GM18520 (cell line): ENCODE results near the gene MAP3K2.

Source experiments
- ATAC-seq: cut with Tn5 transposase; IDR thresholded peaks from one replicate; pipeline ENCODE4 v1.9.1; 2021; ENCODE audit not compliant: unreplicated experiment

MAP3K2 gene

DNA sequence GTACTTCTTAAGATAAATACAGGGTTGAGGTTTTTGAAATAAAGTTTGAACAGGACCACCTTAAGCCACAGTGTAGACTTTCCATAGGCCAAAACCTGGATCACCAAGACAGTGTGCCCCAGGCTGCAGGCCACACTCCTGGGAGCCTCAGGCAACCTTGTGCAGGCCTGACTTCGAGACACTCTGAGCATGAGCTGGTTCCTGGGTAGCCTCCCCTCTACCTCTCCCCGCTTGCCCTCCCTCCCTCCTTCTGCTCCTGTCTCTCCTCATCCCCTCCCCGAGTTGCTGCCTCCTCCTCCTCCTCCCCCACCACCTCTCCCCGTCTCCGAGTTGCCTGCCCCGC, 19.9 kb upstream of the MAP3K2 start:
- no peak for ATAC-seq

DNA sequence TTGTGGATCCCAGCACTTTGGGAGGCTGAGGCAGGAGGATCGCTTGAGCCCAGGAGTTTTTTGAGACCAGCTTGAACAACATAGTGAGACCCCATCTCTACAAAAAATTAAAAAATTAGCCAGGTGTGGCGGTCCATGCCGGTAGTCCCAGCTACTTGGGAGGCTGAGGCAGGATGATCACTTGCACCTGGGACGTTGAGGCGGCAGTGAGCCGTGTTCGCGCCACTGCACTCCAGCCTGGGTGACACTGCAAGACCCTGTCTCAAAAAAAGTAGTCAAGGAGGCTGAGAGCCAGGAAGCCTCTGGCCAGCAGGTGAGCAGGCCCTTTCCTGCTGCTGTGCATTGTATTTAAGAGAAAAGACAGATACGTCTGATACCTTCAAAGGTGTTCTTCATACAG, 19.3 kb upstream of the MAP3K2 start:
- ATAC-seq = no peak

GRCh38 chr2:127406454-127406853, 18.7 kb upstream of the MAP3K2 start:
- ATAC-seq = no peak

GRCh38 chr2:127405255-127405610, 17.5 kb upstream of the MAP3K2 start:
- ATAC-seq = no peak

GRCh38 chr2:127404466-127405254, 16.9 kb upstream of the MAP3K2 start:
- ATAC-seq = no peak

GRCh38 chr2:127403460-127403859, 15.7 kb upstream of the MAP3K2 start:
- ATAC-seq = no peak

- ATAC-seq = no peak
Measured at GRCh38 chr2:127401757-127402695, 14.3 kb upstream of the MAP3K2 start.

DNA sequence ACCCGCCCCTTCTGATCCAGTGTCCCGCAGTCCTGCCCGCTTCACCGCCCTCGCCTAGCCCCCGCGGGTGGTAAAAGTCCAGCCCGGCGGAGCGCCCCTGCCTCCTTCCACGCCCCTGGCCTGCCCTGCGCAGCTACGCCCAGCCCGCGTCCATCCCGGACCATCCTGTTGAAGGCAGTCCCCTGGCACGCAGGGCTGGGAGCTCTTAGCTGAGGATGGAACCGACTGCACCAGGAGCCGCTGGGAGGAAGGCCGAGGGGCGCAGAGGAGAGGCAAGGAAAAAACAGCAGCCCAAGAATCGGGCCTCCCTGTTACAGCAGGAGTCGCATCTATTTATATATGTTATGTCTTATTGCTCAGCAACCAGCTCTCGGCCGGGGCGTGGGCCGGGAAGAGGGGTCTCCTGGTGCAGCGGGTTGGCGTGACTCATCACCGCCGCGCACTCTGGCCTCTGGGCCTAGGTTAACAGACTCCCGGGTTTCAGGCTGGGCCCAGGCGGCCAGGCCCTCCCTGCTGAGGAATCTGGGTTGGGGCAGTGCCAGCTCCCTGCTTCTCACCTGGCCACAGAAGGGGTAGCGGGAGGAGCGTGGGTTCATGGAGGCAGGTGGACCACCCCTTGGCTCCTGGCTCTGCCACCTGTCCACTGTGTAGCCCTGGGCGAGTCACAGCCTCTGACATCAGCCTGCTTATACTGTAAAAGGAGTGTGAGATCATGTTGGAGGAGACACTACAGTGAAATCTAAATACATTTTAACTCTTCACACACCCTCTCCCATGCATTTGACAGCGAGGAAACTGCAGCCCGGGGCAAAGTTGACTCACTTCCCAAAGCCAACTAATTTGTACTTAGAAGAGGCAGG, 13.4 kb upstream of the MAP3K2 start:
- no peak for ATAC-seq

DNA sequence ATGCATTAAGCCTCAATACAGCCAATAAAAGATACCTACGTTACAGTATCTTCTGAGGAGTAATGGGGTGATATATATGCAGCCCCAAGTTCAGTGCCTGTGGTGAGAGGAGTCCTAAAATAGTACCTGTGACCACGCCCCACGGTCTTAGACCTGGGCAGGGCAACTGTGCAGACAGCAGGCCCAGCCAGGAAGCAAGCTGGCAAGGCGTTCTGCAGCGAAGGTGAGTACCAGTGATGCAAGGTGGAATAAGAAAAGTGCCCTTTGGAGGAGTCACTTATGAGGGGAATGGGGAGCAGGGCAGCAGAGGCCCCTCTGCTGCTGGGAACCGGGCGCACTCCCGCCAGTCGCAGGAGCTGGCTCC, 12.7 kb upstream of the MAP3K2 start:
- ATAC-seq = no peak

- peak; percentile 64 for ATAC-seq
Measured at GRCh38 chr2:127398239-127398590, 10.4 kb upstream of the MAP3K2 start.

DNA sequence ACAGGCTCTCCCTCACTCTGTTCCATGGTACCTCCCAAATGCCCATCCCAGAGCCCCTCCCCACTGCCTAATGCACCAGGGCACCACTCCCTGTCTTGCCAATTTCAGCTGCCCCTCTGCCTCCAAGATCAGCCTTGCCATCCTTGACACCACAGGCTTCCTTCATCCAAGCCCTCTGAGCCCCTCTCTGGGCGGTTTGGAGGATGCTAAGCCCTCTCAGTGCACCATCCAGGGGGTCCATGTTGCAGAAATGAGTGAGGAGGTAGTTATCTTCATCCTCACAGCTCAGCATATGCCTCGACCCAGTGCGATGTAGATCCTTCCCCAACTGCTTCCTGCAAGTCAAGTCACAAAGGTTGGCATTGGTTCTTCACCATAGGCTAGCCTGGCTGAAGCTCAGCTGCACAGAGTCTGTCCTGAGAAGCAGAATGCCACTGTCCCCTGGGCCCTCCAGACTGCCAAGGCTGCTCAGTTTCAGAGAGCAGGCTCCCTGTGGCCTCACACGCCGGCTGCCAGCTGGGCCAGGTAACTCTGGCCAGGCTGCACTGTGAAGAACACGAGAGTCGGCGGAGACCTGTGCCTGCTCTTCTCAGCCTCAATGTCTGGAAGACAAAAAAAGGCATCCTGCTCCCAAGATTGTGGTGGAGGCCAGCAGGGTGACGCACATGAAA, 9.9 kb upstream of the MAP3K2 start:
- no peak for ATAC-seq

DNA sequence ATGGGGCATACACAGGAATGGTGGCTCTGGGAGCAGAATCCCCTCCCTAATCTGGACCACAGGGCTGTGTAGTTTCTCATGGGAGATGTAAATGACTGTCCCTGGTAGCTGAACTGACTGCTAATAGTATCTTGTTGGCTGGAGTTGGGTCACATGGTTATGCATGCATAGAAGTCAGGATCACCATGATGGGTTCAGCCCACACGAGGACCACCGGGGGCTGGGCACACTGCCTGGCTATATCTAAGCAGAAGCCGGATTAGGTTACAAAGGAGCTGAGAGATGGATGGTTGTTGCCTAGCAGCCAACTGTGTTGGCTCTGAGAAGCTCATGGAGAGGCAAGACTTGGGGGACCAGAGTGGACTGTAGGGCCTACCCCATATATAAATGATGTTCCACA, 6.7 kb upstream of the MAP3K2 start:
- ATAC-seq = no peak

GRCh38 chr2:127392828-127393578, 5.2 kb upstream of the MAP3K2 start:
- ATAC-seq = no peak

DNA sequence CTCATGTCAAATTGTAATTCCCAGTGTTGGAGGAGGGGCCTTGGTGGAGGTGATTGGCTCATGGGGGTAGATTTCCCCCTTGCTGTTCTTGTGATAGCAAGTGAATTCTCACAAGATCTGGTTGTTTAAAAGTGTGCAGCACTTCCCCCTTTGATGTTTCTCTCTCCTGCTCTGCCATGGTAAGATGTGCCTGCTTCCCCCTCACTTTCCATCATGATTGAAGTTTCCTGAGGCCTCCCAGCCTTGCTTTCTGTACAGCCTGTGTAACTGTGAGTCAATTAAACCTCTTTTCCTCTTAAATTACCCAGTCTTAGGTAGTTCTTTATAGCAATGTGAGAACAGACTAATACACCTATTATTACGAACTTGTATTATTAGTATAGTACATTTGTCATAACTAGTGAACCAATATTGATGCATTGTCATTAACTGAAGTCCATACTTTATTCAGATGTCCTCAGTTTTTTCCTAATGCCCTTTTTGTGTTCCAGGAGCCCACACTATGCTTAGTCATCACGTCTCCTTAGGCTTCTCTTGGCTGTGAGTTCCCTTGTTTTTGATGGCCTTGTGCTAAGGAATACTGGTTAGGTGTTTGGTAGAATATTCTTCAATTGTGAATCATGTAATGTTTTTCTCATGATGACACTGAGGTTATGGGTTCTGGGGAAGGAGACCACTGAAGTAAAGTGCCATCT, 4.5 kb upstream of the MAP3K2 start:
- ATAC-seq = no peak

- no peak for ATAC-seq
Measured at GRCh38 chr2:127389778-127390435, 2.1 kb upstream of the MAP3K2 start.

GRCh38 chr2:127388423-127389164, 819 bp upstream of the MAP3K2 start:
- peak; percentile 17 for ATAC-seq

GRCh38 chr2:127386764-127387654, 766 bp downstream of the MAP3K2 start:
- ATAC-seq = peak; percentile 37
